GM12873 (cell line): ENCODE results near the gene ZNF217.

Experiments used
- TF ChIP-seq, protein P1 (sequence below): IDR thresholded peaks from 2 replicates; pipeline ENCODE4 v1.5.1; 2012; ENCODE audit warnings: low read depth, mild to moderate bottlenecking, moderate library complexity, low read length, control low read depth; ENCODE audit not compliant: insufficient read depth; ENCODE audit errors: missing control alignments

ZNF217 gene

DNA sequence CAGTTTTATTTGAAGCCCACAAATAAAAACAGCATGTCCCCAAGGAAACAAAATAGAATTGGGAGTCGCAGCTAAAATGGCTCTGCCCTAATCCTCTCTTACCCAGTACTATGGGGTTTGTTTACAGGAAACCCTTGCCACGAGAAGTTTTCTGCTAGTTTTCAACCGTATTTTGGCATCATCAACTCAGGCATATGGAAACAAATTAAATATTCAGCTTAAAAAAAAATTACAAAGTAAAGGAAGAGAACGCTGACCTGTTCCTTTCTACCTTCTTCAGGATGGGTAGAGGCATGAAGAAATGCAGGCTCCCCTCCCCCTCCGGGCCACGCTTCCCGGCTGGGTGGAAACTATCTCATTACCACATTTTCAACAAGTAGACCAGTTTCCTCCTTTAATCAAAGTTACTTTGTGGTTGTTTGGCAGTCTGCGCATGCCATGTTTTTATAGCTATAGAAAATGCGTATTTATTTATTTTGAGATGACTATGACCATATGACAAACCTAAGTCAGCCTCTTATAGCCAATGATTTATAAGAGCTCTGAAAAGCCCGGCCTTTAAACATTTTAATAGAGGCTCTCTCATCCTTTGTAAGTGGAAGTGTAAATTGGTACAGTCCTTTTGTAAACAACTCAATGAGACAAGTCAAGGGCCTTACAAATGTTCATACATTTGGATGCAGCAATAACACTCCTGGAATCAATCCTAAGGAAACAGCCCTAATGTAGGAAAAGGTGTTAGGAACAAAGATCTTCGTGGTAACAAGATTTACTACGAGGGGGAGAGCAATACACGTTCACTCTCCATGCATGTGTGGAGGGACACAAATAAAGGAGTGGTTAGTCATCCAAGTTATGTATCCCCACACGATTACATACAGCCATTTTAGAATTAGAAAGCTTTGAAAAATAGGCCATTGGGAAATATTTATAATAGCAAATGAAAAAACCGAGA is 16.1 kb upstream of the ZNF217 start:
- TF ChIP-seq, protein P1, sequence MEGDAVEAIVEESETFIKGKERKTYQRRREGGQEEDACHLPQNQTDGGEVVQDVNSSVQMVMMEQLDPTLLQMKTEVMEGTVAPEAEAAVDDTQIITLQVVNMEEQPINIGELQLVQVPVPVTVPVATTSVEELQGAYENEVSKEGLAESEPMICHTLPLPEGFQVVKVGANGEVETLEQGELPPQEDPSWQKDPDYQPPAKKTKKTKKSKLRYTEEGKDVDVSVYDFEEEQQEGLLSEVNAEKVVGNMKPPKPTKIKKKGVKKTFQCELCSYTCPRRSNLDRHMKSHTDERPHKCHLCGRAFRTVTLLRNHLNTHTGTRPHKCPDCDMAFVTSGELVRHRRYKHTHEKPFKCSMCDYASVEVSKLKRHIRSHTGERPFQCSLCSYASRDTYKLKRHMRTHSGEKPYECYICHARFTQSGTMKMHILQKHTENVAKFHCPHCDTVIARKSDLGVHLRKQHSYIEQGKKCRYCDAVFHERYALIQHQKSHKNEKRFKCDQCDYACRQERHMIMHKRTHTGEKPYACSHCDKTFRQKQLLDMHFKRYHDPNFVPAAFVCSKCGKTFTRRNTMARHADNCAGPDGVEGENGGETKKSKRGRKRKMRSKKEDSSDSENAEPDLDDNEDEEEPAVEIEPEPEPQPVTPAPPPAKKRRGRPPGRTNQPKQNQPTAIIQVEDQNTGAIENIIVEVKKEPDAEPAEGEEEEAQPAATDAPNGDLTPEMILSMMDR: no peak

DNA sequence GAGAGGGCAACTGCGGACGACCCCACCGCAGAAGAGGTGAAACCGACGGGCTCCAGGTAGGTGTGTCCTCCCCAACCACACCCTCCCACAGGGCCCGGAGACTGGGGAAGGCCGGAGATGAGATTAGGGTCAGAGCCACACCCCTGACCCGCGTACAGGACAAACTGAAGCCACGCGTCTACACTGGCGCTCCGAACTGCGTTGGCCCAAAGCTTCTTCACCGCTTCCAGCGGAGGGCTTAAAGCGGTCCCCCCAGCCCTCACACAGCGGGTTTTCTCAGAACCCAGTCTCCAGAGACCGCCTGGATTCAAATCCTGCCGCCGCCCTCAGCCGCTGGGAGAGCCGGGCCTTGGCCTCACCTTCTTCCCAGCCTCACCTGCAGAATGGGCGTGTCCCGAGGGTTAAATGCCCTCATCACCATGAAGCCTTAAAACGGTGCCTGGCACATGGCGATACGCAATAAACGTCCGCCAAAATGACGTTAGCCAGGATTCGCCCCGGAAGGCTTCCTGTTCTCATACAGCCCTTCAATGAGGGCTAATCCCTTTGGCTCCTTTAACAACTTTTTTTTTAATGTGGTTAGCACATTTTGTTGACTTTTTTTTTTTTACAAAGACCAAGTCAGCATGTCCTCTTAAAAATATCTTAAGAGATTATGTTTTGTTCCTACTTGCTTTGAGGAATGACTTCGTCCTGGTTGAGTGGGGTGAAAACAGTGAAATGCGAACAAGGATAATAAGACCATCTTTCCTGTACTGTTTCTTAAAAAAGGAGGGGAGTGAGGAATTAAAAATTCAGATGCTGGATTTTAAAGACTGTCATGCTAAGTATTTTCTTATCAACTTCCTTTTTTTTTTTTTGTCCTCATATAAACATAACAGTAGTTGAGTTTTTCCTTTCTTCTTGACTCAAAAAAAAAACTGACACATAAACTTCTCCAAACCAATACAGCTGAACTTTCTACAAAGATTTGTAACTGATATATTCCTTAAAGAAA is 15.1 kb upstream of the ZNF217 start:
- TF ChIP-seq, protein P1: no peak

DNA sequence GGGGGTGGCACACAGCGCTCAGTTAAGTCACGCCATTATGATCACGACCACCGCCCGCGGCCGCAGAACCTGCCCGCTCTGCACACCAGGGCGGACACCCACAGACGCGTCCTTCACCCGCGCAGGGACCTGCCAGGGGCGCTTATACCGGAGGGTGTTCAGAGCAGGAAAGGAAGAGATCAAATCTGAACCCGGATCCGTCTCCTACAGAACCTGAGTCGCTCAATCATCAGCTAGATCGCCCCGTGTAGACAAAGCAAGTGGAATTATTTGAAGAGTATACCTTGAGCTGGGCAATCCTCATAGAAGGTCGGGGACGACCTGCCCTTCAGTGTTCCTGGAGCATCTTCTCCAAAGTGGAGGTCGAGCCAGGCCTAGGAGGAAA is 14.4 kb upstream of the ZNF217 start:
- TF ChIP-seq, protein P1: no peak

DNA sequence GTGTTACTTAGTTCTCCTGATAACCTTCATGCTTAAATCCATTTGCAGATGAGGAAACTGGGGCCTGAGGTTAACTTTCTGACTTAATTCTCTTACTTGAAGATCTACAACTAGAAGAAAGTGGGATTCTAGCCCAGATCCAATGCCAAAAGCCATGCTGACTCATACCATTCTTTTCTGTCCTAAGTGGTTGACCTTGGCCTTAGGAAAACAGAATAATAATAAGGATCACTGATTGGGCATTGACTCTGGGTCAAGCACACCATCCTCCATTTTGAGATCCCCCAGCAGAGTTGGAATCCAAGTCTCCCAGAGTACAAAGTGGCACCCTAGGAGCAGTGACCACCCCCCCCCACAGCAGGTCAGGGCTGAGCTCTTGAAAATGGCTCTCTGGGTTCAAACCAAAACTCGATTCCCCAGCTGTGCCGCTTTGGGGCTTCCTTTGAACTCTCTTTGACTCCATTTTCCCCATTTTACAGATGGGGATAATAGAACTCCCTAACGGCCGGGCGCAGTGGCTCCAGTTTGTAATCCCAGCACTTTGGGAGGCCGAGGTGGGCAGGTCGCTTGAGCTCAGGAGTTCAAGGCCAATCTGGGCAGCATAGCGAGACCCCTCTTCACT is 12.8 kb upstream of the ZNF217 start:
- TF ChIP-seq, protein P1: no peak

DNA sequence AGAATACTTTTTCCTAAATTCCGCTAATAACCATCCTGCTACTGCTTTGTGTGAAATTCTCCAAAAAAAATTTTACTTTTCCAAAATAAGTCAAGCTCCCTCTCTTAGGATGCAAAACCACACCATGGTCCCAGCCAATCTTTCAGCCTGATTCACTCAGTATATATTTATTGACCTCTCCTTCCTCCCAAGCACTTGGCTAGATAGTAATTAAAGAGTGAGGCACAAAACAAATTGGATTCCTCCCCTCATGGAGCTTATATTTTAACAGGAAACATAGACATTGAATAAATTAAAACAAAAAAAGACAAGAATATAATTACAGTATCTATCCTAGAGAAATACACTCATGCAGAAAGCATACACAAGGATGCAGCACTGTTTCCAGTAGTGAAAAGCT is 9.0 kb upstream of the ZNF217 start:
- TF ChIP-seq, protein P1: no peak

DNA sequence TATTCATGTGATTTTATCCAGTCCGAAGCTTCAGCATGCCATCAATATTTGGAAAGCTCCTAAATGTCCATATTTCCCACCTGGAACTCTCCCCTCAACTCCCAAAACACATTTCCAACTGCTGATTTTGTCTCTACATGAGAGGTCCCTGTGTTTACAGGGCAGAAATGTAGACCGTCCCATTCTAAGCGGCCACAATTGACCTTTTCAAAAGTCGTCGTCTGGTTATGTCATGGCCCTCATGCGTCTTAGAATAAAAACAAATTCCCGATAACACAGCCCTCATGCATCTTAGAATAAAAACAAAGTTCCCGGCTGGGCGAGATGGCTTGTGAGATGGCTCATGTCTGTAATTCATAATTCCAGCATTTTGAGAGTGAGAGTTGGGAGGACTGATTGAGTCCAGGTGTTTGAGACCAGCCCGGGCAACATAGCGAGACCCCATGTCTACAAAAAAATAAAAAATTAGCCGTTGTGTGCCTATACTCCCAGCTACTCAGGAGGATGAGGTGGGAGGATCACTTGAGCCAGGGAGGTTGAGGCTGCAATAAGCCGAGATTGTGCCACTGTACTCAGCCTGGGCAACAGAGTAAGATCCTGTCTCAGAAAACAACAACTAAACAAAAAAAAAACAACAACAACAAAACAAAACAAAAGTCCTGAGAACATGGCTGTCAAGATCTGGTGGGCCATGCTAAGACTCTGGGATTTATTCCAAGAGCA is 6.4 kb upstream of the ZNF217 start:
- TF ChIP-seq, protein P1: no peak
